G401 (cell line): ENCODE results near the gene CRABP2. TPM values are rescaled to one million over a fixed set of nuclear protein-coding genes. Genes with fewer than 3 reads are reported as not detected.

ENCODE experiments used
- DNase-seq: peaks from one replicate; pipeline ENCODE4 v3.0.0-alpha.2; 2015; ENCODE audit warnings: low spot score
- in situ Hi-C: cut with HindIII; loops from 2 replicates; pipeline ENCODE4 v1.10.0; 2016; ENCODE audit warnings: low sequenced_read_pairs, mixed read lengths
- total RNA-seq: library from RNA; depleted of rRNA; stranded (reverse); fragments of >200 nt; shearing (Covaris generic); gene quantifications from 2 replicates; pipeline ENCODE4 v1.2.3, GENCODE V29; 2014

Gene CRABP2
- total RNA-seq, 1 experiment from 2014 or later: 1,168 TPM

DNA sequence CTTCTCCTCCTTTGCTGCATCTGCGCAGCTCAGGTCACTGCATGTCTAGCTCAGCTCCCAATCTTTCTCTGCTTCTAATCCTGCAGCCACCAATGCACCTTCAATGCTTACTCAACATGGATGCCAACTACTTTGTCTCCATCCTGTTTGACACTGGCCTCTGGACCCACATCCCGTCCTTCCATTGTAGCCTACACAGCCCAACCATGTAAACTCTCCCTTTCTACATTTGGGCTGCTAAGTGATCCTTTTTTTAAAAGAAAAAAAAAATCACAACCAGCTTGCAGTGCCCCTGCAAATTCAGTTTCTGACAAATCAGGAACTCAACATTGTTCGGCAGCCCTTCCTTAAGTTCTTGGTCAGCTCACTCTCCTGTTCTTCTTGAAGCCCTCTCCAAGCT is 9.4 kb upstream of the CRABP2 start:
- no peak for DNase-seq
- in situ Hi-C loops: no loop called here

DNA sequence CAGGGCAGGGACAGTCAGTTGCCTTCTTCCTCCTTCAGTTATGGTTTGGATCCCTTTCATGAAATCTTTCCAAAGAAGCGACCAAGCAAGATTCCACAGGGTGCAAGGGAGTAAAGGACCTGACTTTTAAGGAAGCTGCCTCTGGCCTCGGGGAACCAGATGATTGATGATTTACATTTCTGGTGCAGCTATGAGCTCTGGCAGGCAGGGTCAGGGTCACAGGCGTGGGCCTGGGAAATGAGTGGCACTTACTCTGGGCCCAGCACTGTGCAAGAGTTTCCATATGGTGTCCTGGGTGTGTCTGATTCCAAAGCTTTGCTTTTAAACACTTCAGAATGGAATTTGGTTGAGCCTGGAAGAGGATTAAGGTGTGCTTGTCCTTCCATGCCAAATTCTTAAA is 7.2 kb upstream of the CRABP2 start:
- in situ Hi-C loops: no loop called here
- DNase-seq: no peak

DNA sequence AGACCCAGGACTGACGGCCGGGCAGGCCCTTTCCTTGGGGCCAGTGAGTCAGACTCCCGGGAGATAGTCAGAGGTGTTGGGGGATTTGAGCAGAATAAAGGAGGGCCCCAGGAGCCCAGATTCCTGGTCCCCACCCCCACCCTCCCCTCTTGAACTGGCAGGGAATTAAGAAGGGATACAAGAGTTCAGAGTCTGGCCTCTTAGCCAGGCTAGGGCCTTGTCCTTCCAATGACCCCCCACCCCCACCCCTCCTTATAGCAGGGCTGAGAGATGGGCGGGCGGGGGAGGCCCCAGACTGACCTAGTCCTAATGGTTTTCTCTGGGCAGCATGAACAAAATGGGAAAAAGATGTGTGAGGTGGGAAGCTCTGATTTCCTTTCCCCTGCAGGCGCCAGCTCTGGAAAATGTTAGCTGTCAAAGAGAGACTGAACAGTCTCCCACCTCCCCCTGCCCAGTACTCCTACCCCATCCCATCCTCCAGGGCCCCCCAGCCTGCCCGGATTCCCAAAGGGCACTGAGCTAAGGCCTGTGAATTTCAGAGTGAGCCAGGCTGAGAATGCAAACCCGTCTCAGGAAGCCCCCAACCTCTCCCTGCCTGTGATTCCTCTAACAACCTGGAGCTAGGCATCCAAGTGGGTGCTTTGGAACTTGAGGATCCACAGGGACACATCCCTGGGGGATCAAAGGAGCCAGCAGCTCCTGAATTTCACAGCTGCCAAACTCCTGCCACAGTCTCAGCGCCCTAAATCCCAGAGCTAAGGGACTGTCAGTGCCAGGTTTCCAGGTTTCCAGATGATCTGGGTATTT is 5.8 kb upstream of the CRABP2 start:
- in situ Hi-C loops: no loop called here
- DNase-seq: no peak

DNA sequence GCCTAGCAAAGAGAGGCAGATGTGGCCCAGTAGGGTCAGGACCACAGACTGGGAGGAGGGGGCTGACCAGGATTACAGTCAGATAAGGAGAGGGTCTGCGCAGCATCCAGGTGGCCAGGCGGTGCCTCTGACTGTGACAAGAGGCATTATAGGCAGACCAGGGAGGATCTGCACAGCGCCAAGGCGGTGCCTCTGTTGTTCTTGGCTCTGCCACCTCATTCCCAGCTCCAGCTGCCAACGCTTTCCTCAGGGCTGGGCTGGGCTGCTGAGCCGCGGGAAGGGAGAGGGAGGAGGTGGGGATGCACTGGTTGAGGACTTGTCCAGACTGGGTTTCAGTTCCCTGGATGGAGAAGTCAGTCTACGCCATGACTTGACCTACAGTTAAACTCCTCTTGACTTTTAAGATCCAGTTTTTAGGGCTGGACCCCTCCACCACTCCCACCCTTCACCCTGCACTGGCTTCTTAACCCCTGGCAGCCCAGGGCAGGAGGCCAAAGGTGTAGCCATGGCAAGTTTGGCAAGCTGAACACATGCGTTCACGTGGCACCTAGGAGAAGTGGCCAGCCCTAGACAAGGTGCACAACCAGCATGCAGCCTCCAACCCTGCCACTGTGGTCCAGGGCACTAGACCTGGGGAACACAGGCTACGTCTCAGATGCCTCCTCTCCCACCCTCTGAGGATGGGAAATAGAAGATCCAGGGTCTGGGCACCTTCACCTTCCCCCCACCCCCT is 4.5 kb upstream of the CRABP2 start:
- in situ Hi-C loops: no loop called here
- no peak for DNase-seq

DNA sequence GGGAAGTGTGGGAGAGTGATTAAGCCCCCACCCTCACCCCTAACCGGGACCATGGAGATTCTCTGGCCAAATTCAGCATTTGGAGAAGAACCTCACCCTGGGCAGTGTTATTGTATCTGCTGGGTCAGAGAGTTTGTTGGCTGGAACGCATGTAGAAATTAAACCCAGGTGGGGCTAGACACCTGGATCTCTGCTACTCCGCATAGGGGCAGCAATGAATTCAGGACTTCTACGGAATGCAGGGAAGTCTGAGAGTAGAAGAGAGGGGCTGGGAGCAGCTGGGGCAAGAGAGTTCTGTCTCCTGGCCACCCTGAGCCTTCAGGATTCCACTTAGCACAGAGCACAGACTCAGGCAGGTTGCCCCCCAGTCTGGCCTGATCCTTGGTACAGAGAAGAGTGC is 3.6 kb upstream of the CRABP2 start:
- no peak for DNase-seq
- in situ Hi-C loops: no loop called here

DNA sequence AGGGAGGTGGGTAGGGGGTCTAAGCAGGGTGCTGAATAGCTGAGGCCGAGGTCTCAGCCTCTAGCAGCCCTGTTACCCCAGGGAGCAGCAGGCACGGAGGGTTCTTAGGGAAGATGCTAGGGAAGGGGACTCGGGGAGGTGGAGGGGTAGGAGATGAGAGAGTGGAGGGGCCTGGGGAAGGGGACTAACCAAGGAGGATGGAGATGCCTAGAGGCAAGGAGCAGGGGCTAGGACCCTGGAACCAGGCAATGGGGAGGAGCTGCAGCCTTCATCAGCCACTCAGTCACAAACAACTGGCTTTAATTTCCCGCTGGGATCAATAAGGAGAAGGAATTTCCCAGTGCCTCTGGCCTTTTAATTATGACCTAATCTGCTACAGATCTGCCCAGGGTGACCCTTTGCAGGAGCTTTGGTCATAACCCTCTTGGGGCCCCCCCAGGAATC is 2.9 kb upstream of the CRABP2 start:
- peak; percentile 71 for DNase-seq
- in situ Hi-C loops: no loop called here

DNA sequence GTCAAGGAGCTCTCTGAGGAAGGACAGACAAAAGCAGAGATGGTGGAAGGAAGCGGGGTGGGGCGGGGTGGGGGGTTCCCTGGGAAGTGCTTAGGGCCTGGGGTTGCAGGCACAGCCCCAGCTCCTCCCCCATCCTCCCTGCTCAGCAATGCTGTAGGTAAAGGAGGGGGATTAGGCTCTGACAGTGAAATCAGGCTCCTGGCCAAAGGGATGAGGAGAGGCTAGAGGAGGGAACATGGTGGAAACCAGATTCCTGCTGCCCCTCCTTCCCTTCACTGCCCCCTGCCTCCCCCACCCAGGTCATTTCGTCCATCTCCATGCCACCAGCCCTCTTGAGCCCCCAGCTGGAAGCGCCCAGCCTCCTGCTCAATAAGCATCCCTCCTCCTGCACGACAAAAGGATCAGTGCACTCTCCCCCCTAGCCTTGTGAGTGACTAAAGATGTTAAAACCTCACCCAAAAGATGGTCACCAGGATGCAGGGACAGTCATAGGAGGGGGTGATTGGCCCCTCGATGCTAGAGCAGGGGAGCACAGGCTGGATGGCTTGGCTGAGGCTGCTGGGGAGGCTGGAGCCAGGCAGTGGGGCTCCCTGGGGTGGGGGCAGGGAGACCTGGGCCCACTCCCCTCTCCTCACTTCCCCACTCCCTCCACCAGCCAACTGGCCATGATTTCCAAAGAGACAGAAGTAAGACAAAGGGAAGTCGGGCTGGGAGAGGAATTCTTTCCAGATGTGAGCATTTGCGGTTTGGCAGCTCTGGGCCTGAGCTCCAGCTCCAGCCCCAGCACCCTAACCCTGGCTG is 2.2 kb upstream of the CRABP2 start:
- DNase-seq: peak; percentile 60
- in situ Hi-C loops: no loop called here

DNA sequence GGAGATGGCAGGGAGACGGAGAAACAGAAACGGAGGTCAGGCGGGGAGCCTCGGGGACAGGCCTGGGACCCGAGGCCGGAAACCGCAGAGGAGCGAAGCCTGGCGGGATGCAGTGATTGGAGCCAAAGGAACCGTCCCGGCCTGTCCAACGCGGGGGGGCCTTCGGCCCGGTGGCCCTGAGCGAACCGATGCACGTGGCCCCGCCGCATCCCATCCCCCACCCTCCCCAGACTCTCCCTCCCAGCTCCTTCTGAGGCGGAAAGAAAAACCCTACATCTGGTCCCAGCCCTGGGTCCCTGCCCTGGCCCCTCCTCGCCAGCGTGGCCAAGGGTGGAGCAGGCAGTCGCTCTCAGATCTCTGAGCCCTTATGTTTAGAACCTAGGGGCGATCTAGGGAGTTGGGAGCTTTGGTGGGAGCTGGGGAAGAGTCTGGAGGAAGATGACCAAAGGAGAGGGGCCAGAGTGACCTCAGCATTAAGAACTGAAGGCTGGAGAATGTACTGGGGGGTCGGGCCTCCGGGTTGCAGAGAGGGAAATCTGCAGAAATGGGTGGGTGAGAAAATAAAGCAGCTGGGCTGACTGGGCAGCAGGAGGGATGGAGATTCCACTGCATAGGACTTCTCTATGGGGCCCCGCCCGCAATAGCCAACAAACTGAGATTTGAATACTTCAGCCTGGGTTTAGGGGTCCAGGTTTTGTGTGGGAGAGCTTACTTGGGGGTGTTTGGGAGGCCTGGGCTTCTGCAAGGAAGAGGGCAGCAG is 1.5 kb upstream of the CRABP2 start:
- peak; percentile 58 for DNase-seq
- in situ Hi-C loops: no loop called here

DNA sequence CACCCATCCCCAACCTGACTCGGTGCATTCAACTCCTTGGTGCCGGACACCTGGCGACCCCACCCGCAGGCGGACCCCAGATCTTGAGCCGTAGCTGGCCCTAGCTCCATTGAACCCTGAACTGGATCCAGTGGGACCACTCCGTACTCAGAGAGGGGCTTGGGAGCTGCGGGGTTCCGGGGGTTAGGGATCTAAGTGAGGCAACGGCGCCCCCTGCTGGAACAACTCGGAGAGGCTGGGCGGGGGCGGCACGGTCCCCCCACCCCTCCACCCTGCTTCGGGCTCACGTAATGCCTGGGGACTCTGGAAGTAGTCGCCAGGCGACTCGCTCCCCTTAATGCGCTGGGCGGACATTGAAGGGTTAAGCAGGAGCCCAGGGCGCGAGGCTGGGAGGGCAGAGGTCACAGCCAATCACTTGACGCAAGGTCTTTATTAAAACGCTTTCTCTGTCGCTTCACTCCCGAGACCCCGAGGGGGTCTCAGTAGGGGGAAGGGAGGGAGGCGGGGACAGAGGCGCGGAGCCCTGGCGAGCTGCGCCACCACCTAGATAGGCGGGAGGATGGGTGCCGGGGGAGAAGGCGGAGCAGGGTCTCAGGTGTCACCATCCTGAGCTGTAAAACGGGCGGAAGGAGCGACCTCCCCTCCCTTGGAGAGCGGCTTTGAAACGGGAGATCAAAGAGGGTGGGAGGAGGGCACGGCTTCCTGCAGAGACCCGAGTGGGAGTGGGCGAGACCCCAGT is 704 bp upstream of the CRABP2 start:
- DNase-seq: peak; percentile 70
- in situ Hi-C loops: no loop called here

DNA sequence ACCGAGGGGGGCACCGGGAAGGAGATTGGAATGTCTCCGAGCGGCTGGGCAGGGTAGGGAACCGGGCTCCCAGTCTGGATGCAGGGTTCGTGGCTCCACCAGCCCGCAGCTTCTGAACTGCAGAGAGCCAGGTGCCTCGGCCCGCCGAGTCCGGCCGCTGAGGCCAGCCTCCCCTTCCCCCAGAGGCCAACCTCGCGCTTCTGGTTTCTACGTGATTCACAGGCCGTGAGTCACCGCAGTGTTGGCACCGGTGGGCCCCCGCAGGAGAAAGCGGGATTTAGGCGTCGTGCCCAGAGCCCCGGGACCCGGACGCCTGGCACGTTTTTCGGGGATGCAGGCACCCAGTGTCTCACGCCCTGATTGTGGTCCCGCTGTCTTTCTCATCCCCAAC is 458 bp downstream of the CRABP2 start:
- no peak for DNase-seq
- in situ Hi-C loops: no loop called here

DNA sequence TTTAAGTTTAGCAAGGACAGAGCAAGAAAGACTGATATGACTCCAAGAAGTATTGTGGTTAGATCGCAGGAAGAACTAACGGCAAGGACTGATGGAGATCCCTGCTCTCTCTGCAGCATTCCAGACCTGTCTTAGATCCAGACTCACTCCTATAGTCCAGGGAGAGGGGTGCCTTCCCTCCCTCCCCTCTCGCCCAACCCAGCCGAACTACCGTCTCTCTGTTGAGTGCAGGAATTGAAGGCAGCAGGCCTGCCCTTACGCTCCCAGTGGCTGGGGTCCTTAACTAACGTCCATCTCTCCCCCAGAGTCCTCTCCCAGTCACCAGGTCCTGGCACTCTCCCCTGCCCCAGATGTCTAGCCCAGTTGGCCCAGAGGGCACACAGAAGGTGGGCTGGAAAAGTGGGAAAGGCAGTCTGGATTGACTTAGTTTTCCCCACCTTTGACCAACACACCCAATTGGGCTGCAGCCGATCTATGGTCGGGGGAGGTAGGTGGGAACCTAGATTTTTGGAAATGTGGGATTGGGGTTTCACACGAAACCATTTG is 1.1 kb downstream of the CRABP2 start:
- no peak for DNase-seq
- in situ Hi-C loops: no loop called here

DNA sequence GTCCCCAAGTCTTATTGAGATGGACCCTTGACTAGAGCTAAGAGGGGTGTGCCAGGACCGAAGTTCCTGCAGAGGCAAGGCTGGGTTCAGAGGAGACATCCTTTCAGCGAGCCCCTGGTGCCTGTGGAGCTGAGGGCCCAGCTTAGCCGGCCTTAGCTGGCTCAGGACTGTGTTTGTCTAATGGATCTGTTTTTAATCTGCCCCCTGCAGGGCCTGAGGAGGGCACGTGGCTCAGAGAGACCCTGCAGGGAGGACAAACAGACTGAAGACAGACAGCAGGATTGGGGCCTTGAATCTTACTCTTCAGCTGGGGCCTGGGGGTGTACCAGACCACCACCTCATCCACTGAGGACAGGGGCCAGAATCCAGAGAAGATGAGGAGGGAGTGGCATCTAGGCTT is 1.6 kb downstream of the CRABP2 start:
- no peak for DNase-seq
- in situ Hi-C loops: no loop called here

DNA sequence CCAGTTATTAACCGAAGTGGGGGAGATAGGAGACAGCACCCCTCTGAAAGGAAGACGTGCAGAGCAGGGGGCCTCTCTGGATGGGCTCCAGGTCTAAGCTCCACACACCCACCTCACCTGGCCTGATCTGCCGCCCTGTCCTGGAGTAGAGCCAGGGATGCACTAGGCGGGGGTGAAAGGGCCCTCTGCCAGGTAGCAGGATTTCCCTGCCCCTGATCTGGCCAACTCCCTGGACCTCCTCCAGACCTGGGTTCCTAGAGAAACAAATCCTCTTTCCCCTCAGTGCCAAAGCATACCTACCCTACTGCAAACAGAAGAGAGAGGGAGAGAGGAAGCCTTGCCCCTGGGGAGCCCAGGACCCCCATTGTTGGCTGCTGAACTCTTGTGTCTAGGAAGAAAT is 2.0 kb downstream of the CRABP2 start:
- in situ Hi-C loops: no loop called here
- DNase-seq: no peak

DNA sequence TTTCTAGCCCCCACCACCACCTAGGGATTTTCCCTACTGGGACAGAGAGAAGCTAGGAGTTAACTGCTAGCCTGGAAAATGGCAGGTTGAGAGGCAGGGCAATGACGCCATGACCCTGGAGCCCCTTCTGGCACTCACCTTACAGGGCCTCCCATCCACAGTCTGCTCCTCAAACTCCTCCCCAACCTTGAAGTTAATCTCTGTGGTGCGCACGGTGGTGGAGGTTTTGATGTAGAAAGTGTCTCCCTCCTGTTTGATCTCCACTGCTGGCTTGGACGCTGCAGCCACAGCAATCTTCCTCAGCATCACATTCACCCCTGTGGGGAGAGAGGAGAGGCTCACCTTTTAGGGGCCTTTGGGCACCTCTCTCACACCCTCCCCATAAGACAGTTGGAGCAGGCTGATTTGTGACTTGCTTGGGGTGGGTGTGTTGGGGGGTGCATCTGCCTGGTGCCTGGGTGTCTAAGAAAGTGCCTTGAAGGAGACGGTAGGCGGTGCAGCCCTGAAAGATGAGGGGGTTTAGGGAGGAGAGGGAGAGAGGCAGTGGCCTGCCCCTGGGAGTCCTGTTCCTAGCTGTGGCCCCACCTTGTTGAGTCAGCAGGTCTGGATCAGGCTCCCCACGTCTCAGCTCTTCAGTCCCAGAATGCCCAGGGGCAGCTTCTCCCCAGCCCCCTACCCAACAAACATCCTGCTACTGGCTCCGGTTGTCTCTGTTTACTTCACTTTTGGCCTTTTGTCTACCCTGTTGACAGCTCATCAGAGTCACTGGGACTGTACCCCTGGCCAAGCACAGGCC is 4.4 kb downstream of the CRABP2 start:
- DNase-seq: no peak

DNA sequence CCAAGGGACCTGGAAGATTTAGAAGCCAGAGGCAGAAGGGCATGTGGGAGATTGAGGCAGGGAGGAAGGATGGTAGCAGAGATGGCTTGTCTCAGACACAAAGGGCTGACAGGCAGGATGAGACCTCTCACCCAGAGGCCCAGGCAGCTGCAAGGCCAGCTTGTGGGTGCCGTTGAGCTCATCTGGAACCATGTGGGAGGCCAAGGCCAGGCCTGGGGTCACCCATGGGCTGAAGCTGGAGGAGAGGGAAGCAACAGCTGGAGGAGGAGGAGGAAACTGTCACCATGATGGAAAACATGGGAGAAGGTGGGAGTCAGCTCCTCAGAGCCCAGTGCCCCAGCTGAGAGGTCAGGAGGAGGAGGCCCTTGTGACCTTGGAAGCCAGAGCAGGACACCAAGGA is 6.4 kb downstream of the CRABP2 start:
- in situ Hi-C loops: no loop called here
- DNase-seq: no peak

More for the DNA sequence above, 4.4 kb downstream of the CRABP2 start:
- in situ Hi-C loops: no loop called here

DNA sequence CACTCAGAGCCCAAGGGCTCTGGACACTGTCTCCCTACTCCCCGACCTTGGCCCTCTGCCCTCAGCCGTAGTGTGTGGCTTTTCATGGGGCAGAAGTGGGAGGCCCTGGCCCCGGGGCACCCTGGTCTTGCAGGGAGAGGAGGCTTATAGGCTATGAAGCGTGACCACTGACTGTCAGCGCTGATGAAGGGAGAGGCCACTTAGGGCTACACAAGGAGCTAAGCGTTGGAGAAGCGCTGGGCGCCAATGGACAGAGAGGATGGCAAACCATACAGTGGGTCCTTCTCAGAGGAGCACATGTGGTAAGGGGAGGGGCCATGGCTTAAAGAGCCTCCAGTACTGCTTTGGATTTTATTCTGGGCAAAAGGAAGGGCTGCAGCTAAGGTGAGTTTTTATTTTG is 7.9 kb downstream of the CRABP2 start:
- no peak for DNase-seq
- in situ Hi-C loops: no loop called here

DNA sequence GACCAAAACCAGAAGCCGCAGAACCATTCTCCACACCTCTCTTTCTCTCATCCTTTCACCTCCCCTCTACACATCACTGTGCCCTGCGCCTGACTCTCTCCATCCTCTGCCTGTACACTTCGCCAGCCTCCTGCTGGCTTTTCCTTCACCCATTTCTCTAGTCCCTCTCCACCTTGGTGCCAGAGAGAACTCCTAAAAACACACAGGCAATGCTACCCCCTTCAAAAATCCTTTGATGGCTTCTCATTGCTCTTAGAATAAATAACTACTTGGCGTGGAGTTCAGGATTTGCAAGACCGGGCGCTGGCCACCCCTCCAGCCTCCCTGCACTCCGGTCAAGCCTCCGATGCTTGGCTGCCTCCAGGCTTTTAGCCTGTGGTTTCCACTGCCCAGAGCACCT is 8.6 kb downstream of the CRABP2 start:
- no peak for DNase-seq
- in situ Hi-C loops: no loop called here

DNA sequence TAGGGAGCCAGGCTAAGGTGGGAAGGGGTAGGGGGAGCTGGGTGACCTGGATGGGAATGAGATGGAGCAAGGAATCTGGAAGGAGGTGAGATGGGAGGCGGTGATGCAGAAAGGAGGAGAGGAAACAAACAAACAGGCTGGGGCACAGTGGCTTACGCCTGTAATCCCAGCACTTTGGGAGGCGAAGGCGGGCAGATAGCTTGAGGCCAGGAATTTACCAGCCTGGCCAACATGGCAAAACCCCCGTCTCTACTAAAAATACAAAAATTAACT is 10.8 kb downstream of the CRABP2 start:
- DNase-seq: no peak
- in situ Hi-C loops: no loop called here
